ENCODE data around the gene LYZL1. TPM values are rescaled to one million over a fixed set of nuclear protein-coding genes. Genes with fewer than 3 reads are reported as not detected.

Gene LYZL1
- total RNA-seq, 1 experiment from 2014 or later: not detected

GRCh38 chr10:29356931-29357330 is 68.1 kb downstream of the LYZL1 start:
- Histone ChIP-seq H3K4me1 (ENCODE audit: insufficient read depth, low read length) (no peaks in the 10 kb centered on the region), H3K4ac (ENCODE audit: low read depth, low read length) (no peak overlapping the region), H2BK20ac (ENCODE audit: low read depth, low read length, poor library complexity, severe bottlenecking) (no peak overlapping the region), H3K9ac (ENCODE audit: extremely low read depth, insufficient read length, low read length) (no peak overlapping the region), H2BK120ac (ENCODE audit: low read depth, low read length, poor library complexity, severe bottlenecking) (no peak overlapping the region), H3K79me1 (ENCODE audit: insufficient read depth, low read depth, low read length, poor library complexity, severe bottlenecking) (no peaks in the 10 kb centered on the region), H3K23ac (ENCODE audit: insufficient read length, low read depth, low read length) (no peak overlapping the region), H2BK5ac (ENCODE audit: insufficient read length, low read length) (no peak overlapping the region), H4K5ac (ENCODE audit: insufficient read length, low read depth, low read length) (no peak overlapping the region), H3K14ac (ENCODE audit: insufficient read depth, low read length) (no peak overlapping the region), H2AK5ac (ENCODE audit: insufficient read length, low read length) (no peak overlapping the region), H2BK12ac (ENCODE audit: insufficient read length, low read depth, low read length) (no peak overlapping the region), H3K23me2 (ENCODE audit: insufficient read length, low read depth, low read length, poor library complexity, severe bottlenecking) (no peaks in the 10 kb centered on the region), H3K79me2 (ENCODE audit: insufficient read depth, low read length) (no peaks in the 10 kb centered on the region), H4K20me1 (ENCODE audit: control insufficient read depth, insufficient read depth, insufficient read length) (no peaks in the 10 kb centered on the region), H3K9me3 (ENCODE audit: control insufficient read depth, low read depth, low read length) (no peaks in the 10 kb centered on the region), H3T11ph (ENCODE audit: low read length) (no peak overlapping the region), H2BK15ac (ENCODE audit: low read depth, low read length) (no peak overlapping the region), H3K4me2 (ENCODE audit: insufficient read depth, insufficient read length, low read length) (no peak overlapping the region), H3K18ac (ENCODE audit: insufficient read length, low read depth, low read length) (no peak overlapping the region), H3K27me3 (ENCODE audit: insufficient read depth, low read length) (no peaks in the 10 kb centered on the region), H4K91ac (ENCODE audit: insufficient read length, low read depth, low read length) (no peak overlapping the region), H4K8ac (replicated peaks; ENCODE audit: insufficient read length, low read depth, low read length) (no peak overlapping the region), H3K56ac (ENCODE audit: insufficient read length, low read depth, low read length) (no peak overlapping the region), H3K27ac (ENCODE audit: insufficient read length, low read depth, low read length) (no peak overlapping the region), H2AFZ (ENCODE audit: low read length) (no peak overlapping the region)
- Mint-ChIP-seq H3K4me3 (no peak overlapping the region), H3K27ac (no peak overlapping the region), H3K36me3 (ENCODE audit: insufficient read depth in 1 of 3, low read depth in 3 of 3) (no peaks in the 10 kb centered on the region; a peak in 1 of 7 replicates), H3K9me3 (no peaks in the 10 kb centered on the region), H3K4me1 (peaks cover 0 to 2% of the 10 kb centered on the region in 2 experiments; a peak in 2 of 4 replicates), H3K27me3 (ENCODE audit: low read depth) (no peaks in the 10 kb centered on the region)
- TF ChIP-seq, protein P1, sequence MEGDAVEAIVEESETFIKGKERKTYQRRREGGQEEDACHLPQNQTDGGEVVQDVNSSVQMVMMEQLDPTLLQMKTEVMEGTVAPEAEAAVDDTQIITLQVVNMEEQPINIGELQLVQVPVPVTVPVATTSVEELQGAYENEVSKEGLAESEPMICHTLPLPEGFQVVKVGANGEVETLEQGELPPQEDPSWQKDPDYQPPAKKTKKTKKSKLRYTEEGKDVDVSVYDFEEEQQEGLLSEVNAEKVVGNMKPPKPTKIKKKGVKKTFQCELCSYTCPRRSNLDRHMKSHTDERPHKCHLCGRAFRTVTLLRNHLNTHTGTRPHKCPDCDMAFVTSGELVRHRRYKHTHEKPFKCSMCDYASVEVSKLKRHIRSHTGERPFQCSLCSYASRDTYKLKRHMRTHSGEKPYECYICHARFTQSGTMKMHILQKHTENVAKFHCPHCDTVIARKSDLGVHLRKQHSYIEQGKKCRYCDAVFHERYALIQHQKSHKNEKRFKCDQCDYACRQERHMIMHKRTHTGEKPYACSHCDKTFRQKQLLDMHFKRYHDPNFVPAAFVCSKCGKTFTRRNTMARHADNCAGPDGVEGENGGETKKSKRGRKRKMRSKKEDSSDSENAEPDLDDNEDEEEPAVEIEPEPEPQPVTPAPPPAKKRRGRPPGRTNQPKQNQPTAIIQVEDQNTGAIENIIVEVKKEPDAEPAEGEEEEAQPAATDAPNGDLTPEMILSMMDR (conservative IDR thresholded peaks at IDR 0.05): no peak
- no peak for DNase-seq
- no CpG with 5 or more reads among the region's 2 CpGs for WGBS (ENCODE audit: extremely low coverage, insufficient read length, low lambda C conversion rate)

All from H9 (cell line).